ENCODE data around the gene MAML2. TPM values are rescaled to one million over a fixed set of nuclear protein-coding genes. Genes with fewer than 3 reads are reported as not detected.

Gene MAML2
- total RNA-seq, 1 donor from 2014 or later: 3.8 TPM

DNA sequence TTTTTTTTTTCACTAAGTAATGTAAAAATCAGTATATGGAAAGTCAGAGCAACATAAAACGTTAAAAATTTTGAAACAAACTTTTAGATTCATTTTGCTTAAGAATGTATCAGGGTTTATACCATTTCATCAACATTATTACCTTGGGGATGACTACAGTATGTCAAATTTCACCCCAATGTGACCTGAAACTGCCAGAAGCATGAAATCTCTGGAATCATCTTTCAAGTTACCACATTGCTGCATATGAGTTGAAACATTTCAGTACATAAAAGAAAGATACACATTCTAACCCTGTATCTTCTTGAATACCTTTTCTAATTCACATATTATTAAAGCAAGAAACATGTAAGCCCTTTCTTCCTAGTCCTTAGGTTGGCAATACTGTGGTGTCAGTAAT lies 32.8 kb downstream of the MAML2 start:
- Histone ChIP-seq H3F3A (ENCODE audit: low read depth) (no peaks in the 10 kb centered on the region), H3K4me1 (peaks cover 16% of the 10 kb centered on the region), H3K79me2 (ENCODE audit: low read depth) (no peaks in the 10 kb centered on the region), H3K27me3 (no peaks in the 10 kb centered on the region), H4K20me1 (ENCODE audit: low read depth) (no peaks in the 10 kb centered on the region), H2AFZ (replicated peaks) (no peak overlapping the region), H3K27ac (no peak overlapping the region), H3K9me3 (ENCODE audit: low read depth) (no peaks in the 10 kb centered on the region), H3K4me2 (no peak overlapping the region), H3K4me3 (no peak overlapping the region), H3K9ac (no peak overlapping the region), H3K36me3 (no peaks in the 10 kb centered on the region)
- Mint-ChIP-seq H3K27me3 (ENCODE audit: insufficient read depth, low read depth) (no peaks in the 10 kb centered on the region), H3K27ac (no peak overlapping the region), H3K4me1 (peaks cover 49% of the 10 kb centered on the region), H3K4me3 (no peak overlapping the region), H3K9me3 (no peaks in the 10 kb centered on the region), H3K36me3 (peaks cover under 1% of the 10 kb centered on the region)
- DNase-seq (ENCODE audit: low spot score): no peak
- TF ChIP-seq CTCF (IDR thresholded peaks at IDR 0.05) (no peak), EZH2 (IDR thresholded peaks at IDR 0.05) (no peak), EZH2phosphoT487 (IDR thresholded peaks at IDR 0.05) (no peak)

DNA sequence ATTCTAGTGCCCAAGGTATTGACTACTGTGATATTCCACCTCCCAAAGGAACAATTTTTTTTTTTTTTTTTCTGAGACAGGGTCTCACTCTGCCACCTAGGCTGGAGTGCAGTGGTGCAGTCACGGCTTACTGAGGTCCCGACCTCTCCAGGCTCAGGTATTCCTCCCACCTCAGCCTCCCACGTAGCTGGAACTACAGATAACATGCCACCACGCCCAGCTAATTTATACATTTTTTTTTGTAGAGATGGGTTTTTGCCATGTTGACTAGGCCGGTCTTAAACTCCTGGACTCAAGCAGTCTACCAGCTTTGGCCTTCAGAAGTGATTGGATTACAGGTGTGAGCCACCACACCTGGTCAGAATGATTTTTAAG lies 33.4 kb downstream of the MAML2 start:
- no peaks in the 10 kb centered on the region for H3K27me3 Mint-ChIP-seq (ENCODE audit: insufficient read depth, low read depth)
- peaks cover 52% of the 10 kb centered on the region for H3K4me1 Mint-ChIP-seq
- H3K9me3 ChIP-seq (ENCODE audit: low read depth): no peaks in the 10 kb centered on the region
- TF ChIP-seq CTCF (IDR thresholded peaks at IDR 0.05) (no peak), EZH2 (IDR thresholded peaks at IDR 0.05) (no peak), EZH2phosphoT487 (IDR thresholded peaks at IDR 0.05) (no peak)
- H3K27ac Mint-ChIP-seq: peak overlapping the region; percentile 39
- no peaks in the 10 kb centered on the region for H3F3A ChIP-seq (ENCODE audit: low read depth)
- peaks cover 16% of the 10 kb centered on the region for H3K4me1 ChIP-seq
- H3K4me3 ChIP-seq: no peak overlapping the region
- no peaks in the 10 kb centered on the region for H3K9me3 Mint-ChIP-seq
- no peak overlapping the region for H2AFZ ChIP-seq (replicated peaks)
- H3K79me2 ChIP-seq (ENCODE audit: low read depth): no peaks in the 10 kb centered on the region
- no peaks in the 10 kb centered on the region for H3K36me3 ChIP-seq
- no peak for DNase-seq (ENCODE audit: low spot score)
- H3K27me3 ChIP-seq: no peaks in the 10 kb centered on the region
- no peaks in the 10 kb centered on the region for H3K36me3 Mint-ChIP-seq
- no peak overlapping the region for H3K4me2 ChIP-seq
- no peaks in the 10 kb centered on the region for H4K20me1 ChIP-seq (ENCODE audit: low read depth)
- no peak overlapping the region for H3K27ac ChIP-seq
- H3K9ac ChIP-seq: no peak overlapping the region
- no peak overlapping the region for H3K4me3 Mint-ChIP-seq

- Histone ChIP-seq H3K27ac (no peak overlapping the region), H3F3A (ENCODE audit: low read depth) (no peaks in the 10 kb centered on the region), H3K4me2 (no peak overlapping the region), H4K20me1 (ENCODE audit: low read depth) (no peaks in the 10 kb centered on the region), H3K4me3 (no peak overlapping the region), H3K9ac (no peak overlapping the region), H3K27me3 (no peaks in the 10 kb centered on the region), H2AFZ (replicated peaks) (no peak overlapping the region), H3K79me2 (ENCODE audit: low read depth) (no peaks in the 10 kb centered on the region), H3K9me3 (ENCODE audit: low read depth) (no peaks in the 10 kb centered on the region), H3K36me3 (no peaks in the 10 kb centered on the region), H3K4me1 (peaks cover 16% of the 10 kb centered on the region)
- no peaks in the 10 kb centered on the region for H3K27me3 Mint-ChIP-seq (ENCODE audit: insufficient read depth, low read depth)
- DNase-seq (ENCODE audit: low spot score): peak; percentile 12
- no peaks in the 10 kb centered on the region for H3K9me3 Mint-ChIP-seq
- H3K27ac Mint-ChIP-seq: peak overlapping the region; percentile 39
- H3K4me3 Mint-ChIP-seq: no peak overlapping the region
- H3K4me1 Mint-ChIP-seq: peaks cover 54% of the 10 kb centered on the region
- TF ChIP-seq CTCF (IDR thresholded peaks at IDR 0.05): no peak
- TF ChIP-seq EZH2 (IDR thresholded peaks at IDR 0.05): no peak
- H3K36me3 Mint-ChIP-seq: no peaks in the 10 kb centered on the region
Measured at GRCh38 chr11:96309016-96309642, 33.9 kb downstream of the MAML2 start.

Data from neural progenitor cell (in vitro differentiated cells).